ENCODE results near the gene UBE2L6.

- TF ChIP-seq CTCF (IDR thresholded peaks at IDR 0.05) (no peak), ZNF317 (CRISPR knock-in tag; IDR thresholded peaks at IDR 0.05; ENCODE audit: borderline replicate concordance, low read depth) (no peak), SMAD3 (CRISPR knock-in tag; IDR thresholded peaks at IDR 0.05; ENCODE audit: borderline replicate concordance) (no peak), MAX (CRISPR knock-in tag; IDR thresholded peaks at IDR 0.05) (no peak), STAT6 (CRISPR knock-in tag; conservative IDR thresholded peaks at IDR 0.05; ENCODE audit: low read depth) (no peak), TEAD1 (CRISPR knock-in tag; IDR thresholded peaks at IDR 0.05) (no peak), ZBTB21 (CRISPR knock-in tag; IDR thresholded peaks at IDR 0.05; ENCODE audit: borderline replicate concordance) (no peak), E2F1 (CRISPR knock-in tag; IDR thresholded peaks at IDR 0.05) (no peak), USF2 (CRISPR knock-in tag; IDR thresholded peaks at IDR 0.05) (no peak), ATF3 (CRISPR knock-in tag; conservative IDR thresholded peaks at IDR 0.05) (no peak), CREM (CRISPR knock-in tag; IDR thresholded peaks at IDR 0.05) (no peak), TCF7 (CRISPR knock-in tag; IDR thresholded peaks at IDR 0.05; ENCODE audit: low read depth) (no peak), ZNF263 (CRISPR knock-in tag; IDR thresholded peaks at IDR 0.05; ENCODE audit: low read depth) (no peak), ZSCAN18 (CRISPR knock-in tag; IDR thresholded peaks at IDR 0.05) (no peak)
Observed at GRCh38 chr11:57610170-57610569, 42.7 kb upstream of the UBE2L6 start.
